GF-D8 (cell line): ENCODE data around the gene SORBS1.
A peak's percentile ranks its signal among the peaks of the same experiment; 100 is the strongest.
"Not testable (repeated sequence)": the region's sequence is repeated elsewhere in the genome, so short reads cannot be mapped to it uniquely, and the experiment has no call there.

Experiments
- DNase-seq: peaks from one replicate; lab custom pipeline; 2025; lab: John Stamatoyannopoulos, UW

The SORBS1 gene

DNA sequence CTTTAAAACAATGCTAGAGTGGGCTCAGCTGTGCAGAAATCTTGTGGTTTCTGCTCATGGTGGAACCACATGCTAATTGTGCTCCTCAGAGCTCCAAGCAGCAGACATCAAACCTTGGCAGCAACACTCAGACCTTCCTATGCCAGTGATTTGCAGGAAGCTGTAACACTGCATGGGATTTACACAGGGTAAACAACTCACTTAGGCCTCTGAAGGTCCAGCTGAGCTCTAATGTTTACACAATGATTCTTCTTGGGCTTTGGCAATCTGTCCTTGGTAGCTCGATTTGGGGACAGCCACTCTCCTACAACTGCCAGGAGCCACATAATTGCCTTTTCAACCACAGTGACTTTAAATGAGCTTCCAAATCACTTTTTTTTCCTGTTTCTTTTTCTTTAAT is 172.6 kb downstream of the SORBS1 start:
- DNase-seq: no peak

DNA sequence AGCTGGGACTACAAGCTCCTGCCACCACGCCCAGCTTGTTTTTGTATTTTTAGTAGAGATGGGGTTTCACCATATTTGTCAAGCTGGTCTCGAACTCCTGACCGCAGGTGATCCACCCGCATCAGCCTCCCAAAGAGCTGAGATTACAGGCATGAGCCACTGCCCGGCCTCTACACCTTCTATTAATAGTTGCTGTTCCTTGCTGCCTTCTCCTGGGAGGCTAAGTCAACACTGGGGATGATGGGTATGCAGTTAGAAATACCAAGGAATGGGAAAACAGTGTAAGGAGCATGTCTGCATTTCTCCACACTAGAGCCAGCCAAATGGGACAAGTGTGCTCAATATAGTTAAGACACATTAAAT is 173.1 kb downstream of the SORBS1 start:
- no peak for DNase-seq

DNA sequence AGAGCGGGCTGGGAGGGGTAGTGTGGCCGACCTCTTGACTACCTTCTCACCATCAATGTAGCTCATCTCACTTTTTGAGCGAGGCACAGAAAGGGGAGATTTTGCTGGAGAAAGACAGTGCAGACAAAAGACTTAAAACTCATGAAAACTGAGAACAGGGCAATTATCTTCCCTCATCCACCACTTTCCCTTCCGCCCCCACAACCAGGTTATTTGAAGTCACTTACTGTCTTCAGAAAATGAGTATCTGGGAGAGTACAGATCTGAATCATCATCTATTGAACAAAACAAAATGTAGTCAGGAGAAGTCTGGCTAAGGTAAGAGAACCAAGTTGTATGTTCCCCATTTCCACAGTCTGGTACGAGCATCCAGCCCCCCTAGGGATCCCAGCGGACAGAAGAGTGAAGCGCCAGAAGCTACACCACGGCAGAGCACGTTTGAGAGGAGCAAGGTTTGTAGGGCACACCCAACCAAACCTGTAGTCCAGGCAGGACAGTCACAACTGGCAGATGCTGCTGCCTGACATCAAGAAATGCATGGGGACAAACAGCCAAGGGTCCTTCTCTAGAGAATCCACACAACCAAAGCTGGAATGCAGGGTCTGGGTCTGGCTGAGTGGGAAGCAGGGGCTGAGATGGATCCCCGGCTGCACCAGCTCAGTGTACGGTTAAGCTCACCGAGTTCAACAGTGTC is 177.0 kb downstream of the SORBS1 start:
- no peak for DNase-seq

DNA sequence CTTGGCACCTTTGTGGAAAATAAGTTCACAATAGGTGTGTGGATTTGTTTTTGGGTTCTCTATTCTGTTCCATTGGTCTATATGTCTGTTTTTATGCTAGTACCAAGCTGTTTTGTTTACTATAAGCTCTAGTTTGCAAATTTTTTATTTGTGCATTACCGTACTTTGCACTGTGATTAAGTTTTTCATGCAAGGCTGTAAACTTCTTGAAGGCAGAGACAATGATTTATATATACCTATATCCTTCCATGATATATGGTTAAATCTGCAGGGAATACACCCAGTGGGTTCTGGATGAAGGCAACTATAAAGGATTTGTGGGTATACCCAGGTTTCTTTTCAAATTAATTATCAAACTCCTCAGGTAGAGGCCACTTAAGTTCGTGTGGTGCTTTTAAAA is 178.6 kb downstream of the SORBS1 start:
- DNase-seq: no peak

DNA sequence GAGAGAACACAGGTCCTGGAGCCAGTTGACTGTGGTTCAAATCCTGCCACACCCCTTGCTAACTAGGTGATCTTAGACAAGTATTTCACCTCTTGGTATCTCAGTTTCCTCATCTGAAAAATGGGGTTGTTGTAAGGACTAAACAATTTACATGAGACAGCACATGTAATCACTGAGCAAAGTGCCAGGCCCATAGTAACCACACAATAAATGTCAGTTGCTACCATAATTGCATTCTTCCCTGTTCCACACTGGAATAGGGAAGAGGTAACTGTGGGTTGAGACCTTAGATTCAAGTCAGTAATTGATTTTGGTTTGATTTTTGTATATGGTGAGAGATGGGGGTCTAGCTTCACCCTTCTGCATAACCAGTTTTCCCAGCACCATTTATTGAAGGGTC is 179.0 kb downstream of the SORBS1 start:
- no peak for DNase-seq

DNA sequence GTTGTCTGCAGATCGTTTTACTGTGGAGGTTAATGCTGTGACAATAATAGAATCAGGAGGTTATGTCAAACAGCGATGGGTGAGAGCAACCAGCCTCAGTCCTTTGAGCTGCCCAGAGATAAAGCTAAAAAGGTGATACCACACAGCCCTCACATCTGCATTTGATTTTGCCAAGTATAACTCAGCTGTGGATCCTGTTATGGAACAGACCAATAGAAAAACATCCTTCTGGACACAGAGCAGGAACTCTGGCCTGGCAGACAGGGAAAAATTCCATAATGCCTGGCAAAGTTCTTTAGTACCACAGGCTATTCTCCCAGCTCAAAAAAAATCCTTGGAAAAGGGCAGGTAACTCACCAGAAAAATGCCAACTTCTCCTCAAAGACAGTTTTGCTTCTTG is 183.2 kb downstream of the SORBS1 start:
- no peak for DNase-seq

DNA sequence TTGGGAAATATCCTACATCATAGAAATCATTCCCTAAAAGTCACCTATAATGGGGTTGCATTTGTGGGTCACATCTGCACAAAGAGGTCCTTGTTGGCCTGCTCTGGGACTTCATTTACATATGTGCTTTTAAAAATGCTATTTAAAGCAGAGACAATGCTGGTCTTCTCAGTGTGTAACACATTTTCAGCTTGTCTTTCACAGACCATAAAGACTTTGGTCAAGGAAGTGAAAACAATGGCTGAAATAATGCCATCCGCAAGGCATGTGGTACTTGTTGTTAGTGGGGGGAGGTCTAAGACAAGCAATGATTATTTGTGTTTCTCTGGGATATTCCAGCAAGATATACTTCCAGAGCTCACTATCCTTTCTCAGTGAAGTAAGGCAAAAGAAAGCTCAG is 185.8 kb downstream of the SORBS1 start:
- DNase-seq: no peak

DNA sequence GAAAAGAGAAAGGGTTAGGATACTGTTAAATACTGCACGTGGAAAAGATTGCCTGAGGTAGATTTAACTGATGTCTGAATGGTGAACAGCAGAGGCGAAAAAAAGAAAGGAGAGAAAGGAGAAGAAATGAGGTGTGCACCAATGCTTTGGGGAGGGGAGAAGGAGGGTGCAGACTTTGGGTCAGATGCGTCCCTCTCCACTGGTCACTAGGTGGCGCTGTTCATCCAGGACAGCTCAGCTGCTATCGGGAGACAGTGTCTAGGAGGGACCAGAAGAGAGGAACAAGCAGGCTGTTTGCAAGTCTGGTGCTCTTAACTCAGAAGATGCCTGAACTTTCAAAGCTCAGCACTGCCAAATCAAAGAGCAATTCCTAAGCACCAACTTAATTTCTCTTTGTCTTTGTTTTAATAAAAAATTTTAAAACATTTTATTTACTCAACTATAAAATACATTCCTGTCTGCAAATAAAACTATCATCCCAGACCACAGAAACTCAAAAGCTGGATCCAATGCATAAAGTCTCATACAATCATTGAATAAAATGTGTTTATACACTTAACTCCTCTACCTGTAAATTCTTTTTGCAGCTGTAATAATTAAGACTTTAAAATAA is 186.5 kb downstream of the SORBS1 start:
- DNase-seq: peak; percentile 17

DNA sequence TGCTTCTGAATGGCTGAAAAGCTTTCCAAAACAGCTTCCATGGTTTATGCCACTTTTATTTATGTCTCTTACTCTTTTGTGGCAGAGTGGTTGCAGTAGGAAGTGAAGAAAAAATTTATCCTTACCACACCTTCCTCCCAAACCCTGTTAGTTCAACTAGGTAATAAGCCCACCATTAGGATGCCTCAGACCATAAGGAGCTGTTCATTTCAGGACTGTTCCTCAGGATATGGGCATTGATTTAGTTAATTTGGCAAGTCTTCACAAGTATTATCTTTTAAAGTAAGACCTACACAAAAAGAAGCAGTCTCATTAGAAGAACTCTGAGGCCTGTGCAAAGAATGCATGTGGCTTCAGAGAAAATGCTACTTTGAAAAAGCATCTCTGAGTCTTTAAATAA is 187.5 kb downstream of the SORBS1 start:
- DNase-seq: no peak

DNA sequence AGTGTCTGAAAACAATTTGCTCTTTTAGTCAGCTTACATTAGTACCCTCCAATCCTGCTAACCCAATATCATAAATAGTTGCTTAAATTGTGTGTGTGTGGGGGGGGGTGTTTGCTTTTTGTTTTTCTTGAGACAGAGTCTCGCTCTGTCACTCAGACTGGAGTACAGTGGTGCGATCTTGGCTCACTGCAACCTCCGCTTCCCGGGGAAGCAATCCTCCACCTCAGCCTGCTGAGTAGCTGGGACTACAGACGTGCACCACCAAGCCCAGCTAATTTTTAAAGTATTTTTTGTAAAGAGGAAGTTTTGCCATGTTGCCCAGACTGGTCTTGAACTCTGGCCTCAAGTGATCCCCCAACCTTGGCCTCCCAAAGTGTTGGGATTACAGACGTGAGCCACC is 196.8 kb downstream of the SORBS1 start:
- DNase-seq: no peak

DNA sequence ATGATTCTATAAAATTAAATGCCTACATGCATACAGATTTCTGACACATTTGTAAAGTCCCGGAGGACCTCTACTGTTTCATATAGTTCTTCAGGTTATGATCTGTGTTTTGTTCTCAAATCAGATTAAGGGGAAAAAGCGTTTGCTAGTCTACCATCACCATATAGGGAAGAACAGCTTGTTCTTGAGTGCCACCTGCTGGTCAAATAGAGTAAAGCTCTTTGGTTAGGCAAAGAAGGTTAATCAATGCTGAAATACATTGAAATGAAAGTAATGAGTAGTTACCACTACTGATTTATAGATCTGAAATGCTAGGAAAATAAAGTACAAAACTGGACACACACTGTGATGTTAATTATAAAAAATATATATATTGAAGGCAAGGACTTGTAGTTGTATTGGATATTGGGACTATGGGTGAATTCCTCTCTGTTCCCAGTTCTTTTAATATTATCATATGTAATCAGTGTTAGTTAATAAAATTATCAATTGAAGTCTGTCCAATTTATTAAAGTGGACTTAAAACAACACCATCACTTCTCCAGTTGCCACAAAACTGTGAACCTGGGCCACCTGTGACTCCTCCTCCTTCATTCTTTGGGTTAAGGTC is 197.8 kb downstream of the SORBS1 start:
- peak; percentile 20 for DNase-seq

DNA sequence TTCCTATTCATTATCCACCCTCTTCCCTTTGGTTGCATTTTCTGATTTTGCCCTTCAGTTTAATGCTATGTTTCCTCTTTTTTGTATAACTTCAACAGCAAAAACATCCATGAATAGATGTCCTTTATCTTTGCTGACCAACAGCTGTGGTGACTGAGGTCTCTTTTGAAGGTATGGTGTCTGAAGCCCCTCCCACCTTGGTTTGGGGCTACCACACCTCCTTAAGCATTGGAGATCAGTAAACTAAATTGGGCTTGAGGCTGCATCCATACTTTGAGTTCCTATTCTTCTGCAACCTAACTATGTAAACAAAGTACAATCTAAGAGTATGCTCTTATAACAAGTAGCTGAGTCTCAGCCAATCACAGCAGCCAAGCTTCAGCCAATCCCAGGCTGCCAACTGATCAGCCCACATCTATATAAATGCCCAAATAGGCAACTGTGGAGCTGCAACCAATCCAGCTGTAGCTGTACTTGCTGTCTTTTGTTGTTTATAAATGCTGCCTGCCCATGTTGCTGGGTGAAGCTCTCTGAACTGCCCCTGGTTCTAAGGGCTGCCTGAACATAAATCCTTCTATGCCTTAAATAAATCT is 201.0 kb downstream of the SORBS1 start:
- DNase-seq: no peak

DNA sequence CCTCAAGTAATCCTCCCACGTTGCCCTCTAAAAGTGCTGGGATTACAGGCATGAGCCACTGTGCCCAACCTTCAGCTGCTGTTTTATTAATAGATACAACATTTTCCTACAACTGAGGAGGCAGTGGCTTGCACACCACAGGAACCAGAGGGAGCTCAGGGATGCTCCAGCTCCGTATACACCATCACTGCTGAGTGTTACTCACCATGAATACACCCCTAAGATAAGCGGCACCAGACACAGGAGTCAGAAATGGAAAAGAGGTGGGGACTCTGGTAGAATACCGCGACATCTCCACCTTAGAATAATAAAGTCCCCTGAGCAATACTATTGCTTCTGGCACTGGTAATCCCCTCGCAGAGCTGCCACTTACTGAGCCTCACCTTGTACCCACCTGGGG is 201.7 kb downstream of the SORBS1 start:
- DNase-seq: no peak

DNA sequence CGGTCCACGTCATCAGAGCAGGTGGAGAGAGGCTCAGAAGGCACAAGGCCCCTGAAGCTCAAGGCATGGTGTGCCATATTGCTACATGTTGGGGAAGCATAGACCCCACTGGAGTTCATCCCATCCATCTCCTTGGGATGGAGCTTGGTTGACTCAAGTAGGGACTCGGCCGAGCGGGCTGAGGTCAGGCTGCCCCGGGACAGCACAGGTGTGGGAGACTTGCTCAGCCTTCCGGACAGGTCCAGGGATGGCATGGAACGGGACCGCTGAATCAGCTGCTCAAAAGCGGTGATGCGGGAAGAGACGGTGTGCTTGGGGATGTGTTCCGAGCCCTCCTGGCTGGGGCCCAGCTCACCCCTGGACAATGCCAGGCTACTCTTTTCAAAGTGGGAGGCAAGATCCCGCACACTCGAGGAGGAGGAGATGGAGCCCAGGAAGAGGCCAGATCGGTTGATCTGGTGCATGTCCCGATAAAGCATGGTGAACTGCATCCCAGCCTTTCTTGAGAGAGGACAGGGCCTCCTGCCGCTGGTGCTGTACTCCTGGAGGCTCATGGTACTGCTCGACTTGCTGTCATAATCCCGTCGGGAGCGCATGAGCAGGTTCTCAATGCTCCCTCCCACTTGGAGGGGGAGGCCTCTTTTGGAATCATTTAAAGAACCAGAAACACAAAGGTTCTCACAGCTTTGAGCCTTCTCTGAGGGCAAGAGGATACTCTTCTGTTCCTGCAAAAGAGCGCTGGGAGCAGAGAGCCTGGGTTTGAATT is 204.8 kb downstream of the SORBS1 start:
- DNase-seq: no peak

DNA sequence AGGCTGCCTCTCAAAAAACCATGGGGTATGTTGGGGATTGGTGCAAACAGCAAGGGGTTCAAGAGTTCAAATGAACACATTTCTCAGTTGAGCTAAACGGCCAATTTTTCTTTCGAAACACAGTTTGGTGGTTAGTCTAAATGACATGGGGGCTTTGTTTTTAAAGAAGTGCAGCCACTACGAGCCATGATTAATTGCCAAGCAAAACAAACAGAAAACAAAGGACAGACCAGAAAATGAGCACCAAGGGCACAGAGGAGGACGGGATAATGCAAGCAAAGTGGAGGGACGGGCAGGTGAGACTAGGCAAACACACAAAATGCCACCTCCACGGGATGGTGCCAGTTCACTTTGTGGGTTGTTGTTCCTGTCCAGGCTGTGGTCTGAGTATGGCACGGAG is 205.9 kb downstream of the SORBS1 start:
- no peak for DNase-seq

DNA sequence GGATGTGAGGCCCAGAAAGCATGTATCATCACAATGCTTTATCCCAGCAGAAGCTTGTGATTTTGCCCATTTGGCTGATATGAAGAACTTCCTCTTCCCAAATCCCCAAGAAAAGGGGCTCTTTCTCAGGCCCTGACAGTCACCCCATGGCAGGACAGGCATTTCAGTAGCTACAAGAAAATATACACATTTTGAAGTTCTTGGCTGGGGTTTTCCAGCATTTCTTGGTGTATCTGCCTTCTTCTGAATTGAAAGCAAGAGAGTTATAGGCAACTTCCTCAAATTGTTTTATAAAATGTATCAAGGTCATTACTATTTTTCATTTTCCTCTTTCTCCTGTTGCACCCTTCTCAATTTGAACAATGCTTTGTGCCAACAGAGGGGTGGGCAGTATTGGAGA is 207.1 kb downstream of the SORBS1 start:
- no peak for DNase-seq

DNA sequence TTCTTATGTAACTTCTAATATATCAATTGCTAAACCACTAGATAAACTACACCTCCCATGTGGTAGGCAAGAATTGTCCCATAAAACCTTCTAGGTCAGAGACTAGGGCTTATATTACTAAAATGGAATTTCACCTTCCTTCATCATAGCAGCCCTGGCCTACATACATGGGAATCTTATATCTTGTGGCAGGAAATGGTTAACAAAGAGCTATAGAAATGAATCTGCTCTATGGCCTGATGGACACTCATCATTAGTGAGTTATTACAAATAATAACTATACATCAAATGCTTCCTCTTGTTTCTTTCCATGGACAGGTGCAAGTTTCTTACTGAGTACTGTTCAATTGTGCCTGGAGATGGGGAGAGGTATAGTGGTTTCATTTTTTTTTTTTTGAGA is 208.0 kb downstream of the SORBS1 start:
- no peak for DNase-seq

DNA sequence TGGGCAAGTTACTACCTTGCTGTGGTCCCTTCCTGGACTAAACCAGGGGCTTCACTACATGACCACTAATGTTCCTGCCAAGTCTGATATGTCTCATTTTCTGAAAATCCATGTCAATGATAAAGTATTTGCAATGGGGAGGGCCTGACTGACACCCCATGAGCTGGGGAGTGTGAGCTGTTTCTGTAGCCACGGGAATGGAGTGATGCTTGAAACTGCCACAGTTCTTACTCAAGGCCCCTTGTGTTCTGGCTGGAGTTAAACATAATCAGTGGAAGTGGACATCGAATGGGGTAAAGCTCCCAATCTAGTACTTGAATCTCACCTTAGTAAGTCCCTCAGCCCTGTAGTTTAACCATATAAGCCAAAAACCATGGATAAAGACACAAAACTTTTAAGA is 208.5 kb downstream of the SORBS1 start:
- DNase-seq: no peak

DNA sequence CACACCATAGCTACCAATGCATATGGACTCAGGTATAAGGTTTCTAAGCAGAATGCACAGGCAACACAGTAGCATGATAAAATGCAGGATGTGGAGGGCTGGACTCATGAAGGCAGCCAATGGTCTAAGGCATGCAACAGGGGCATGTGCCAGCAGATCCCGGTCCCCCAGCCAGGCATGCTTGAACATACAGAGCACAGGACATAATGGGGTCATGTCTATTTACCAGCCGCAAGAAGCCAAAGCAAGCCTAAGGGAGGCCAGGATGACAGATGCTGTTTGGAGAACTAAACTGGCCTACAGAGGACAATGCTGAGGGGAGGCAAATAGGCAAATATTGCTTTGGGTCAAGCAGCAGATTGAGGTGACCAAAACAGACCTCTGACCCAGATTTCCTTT is 210.3 kb downstream of the SORBS1 start:
- DNase-seq: no peak

DNA sequence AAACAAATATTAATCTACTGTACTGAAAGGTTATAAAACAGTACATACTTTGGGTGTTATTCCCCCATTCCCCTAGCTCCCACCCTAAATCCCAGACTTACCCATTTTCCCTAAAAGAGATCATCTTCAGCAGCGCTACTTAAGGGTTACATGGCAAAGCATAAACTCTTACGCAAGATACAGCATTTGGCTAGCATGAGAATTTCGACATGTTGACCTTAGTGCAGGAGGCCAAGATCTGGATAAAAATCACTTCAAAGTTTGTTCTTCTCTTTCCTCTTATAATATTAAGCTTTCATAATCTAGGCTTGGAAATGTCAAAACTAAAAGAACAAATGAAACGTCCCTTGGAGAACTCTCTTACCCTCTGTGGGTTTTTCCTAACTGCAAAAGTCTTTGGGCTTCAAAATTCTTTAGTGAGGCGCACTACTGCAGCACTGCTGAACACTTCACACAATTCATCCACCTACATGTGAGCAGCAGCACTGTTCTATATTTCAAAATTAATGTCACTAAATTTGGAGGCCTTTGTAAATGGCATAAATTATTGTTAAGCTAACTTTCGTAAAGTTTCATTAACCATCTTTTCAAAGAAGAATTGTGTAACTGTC is 210.8 kb downstream of the SORBS1 start:
- no peak for DNase-seq

DNA sequence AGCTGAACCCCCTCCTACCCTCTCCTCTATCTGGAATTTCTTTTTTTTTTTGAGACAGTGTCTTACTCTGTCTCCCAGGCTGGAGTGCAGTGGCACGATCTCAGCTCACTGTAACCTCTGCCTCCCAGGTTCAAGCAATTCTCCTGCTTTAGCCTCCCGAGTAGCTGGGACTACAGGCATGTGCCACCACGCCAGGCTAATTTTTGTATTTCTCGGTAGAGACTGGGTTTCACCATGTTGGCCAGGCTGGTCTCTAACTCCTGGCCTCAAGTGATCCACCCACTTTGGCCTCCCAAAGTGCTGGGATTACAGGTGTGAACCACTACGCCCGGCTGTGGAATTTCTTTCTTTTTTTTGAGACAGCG is 213.8 kb downstream of the SORBS1 start:
- DNase-seq: not testable (repeated sequence)

DNA sequence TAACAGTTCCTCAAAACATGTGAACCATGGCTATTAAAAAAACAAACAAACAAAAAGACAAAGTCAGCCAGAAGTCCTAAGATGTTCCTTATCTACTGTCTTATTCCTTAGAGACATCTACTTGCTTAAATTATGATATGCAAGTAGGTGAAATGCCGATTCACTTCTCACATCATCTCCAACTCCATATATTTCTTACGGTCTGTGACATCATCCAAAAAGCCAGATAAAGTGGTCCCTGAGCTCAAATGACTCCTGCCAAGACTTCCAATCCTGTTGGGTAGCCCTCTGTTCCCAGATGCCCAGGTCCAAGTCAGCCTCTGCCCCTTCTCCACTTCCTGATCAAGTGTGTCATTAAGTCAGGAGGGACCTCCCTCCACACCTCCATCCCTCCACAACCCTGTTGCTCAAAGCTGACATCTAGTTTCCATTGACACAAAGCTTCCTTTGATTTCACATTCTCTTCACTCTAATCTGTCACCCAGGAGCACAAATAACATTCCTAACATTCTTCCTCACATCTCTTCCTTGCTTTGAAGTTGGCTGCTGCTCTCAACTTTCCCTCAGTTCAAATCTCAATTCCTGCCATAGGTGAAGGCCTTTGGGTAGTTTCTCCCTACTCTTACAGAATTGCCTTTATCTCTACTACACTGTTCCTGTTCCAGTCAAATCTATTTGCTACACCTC is 214.3 kb downstream of the SORBS1 start:
- DNase-seq: no peak
